ENCODE results near the gene NFKBIE. TPM values are rescaled to one million over a fixed set of nuclear protein-coding genes. Genes with fewer than 3 reads are reported as not detected.

NFKBIE gene
- total RNA-seq, 1 donor, result 4.7 TPM

DNA sequence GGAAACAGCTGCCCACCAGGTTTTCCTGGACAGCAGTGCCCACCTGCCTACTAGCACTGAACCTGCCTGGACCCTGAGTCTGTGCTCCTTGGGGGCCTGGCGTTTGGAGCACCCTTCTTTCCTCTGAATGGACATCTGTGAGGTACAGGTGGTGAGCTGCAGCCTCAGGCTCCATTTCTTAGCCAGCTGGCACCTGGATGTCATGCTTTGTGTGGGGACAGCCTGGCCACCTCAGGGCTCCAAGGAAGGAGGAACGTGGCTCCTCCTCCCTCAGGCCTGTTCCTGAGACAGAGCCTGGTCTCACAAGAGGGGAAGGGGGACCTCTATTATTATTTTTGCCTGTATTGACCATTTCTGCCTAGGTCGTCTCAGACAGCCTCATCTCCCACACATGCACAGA is 13.0 kb upstream of the NFKBIE start:
- no peak for DNase-seq (ENCODE audit: insufficient read length, low spot score, missing footprints)
- Histone ChIP-seq H3K27me3 (ENCODE audit: insufficient read depth, low read length) (peaks cover 24% of the 10 kb centered on the region), H3K9me3 (ENCODE audit: low read depth, low read length) (no peaks in the 10 kb centered on the region), H3K4me1 (ENCODE audit: insufficient read depth, low read length) (no peaks in the 10 kb centered on the region), H3K27ac (ENCODE audit: low read depth, low read length) (no peak overlapping the region), H3K79me2 (ENCODE audit: insufficient read depth, low read length) (no peaks in the 10 kb centered on the region), H3K36me3 (ENCODE audit: insufficient read depth, low read length) (no peaks in the 10 kb centered on the region), H2AFZ (ENCODE audit: low read length) (no peak overlapping the region), H3K4me3 (ENCODE audit: insufficient read depth, low read length) (no peak overlapping the region), H4K20me1 (ENCODE audit: insufficient read depth, low read length) (no peaks in the 10 kb centered on the region), H3K4me2 (ENCODE audit: insufficient read depth, low read length) (no peak overlapping the region)
- TF ChIP-seq, protein P1, sequence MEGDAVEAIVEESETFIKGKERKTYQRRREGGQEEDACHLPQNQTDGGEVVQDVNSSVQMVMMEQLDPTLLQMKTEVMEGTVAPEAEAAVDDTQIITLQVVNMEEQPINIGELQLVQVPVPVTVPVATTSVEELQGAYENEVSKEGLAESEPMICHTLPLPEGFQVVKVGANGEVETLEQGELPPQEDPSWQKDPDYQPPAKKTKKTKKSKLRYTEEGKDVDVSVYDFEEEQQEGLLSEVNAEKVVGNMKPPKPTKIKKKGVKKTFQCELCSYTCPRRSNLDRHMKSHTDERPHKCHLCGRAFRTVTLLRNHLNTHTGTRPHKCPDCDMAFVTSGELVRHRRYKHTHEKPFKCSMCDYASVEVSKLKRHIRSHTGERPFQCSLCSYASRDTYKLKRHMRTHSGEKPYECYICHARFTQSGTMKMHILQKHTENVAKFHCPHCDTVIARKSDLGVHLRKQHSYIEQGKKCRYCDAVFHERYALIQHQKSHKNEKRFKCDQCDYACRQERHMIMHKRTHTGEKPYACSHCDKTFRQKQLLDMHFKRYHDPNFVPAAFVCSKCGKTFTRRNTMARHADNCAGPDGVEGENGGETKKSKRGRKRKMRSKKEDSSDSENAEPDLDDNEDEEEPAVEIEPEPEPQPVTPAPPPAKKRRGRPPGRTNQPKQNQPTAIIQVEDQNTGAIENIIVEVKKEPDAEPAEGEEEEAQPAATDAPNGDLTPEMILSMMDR (IDR thresholded peaks at IDR 0.05; ENCODE audit: extremely low read depth, low read depth, low read length), result no peak

DNA sequence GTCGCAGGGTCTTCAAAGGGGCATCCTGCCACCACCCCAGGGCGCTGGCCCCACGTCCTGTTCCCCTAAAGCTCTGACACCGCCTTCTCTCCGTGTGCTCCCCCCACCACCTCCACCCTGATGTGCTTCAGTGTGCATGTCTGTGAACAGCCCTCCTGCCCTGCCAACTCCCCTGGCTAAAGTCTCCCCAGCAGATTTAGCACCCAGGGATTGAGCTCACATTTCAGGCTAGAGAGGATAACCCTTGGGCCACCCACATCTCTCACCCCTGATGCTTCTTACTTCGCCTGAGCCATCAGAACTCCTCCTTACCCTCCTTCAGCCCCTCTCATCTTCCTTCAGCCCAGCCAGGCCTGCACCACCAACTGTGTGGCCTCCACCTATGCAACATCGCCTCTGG is 12.4 kb upstream of the NFKBIE start:
- peak; percentile 83 for DNase-seq (ENCODE audit: insufficient read length, low spot score, missing footprints)
- Histone ChIP-seq H3K9me3 (ENCODE audit: low read depth, low read length) (no peaks in the 10 kb centered on the region), H4K20me1 (ENCODE audit: insufficient read depth, low read length) (no peaks in the 10 kb centered on the region), H3K4me3 (ENCODE audit: insufficient read depth, low read length) (no peak overlapping the region), H3K4me2 (ENCODE audit: insufficient read depth, low read length) (no peak overlapping the region), H3K4me1 (ENCODE audit: insufficient read depth, low read length) (no peaks in the 10 kb centered on the region), H3K27ac (ENCODE audit: low read depth, low read length) (no peak overlapping the region), H3K36me3 (ENCODE audit: insufficient read depth, low read length) (no peaks in the 10 kb centered on the region), H3K27me3 (ENCODE audit: insufficient read depth, low read length) (peaks cover 25% of the 10 kb centered on the region), H3K79me2 (ENCODE audit: insufficient read depth, low read length) (no peaks in the 10 kb centered on the region), H2AFZ (ENCODE audit: low read length) (no peak overlapping the region)
- TF ChIP-seq, protein P1 (IDR thresholded peaks at IDR 0.05; ENCODE audit: extremely low read depth, low read depth, low read length), result no peak

DNA sequence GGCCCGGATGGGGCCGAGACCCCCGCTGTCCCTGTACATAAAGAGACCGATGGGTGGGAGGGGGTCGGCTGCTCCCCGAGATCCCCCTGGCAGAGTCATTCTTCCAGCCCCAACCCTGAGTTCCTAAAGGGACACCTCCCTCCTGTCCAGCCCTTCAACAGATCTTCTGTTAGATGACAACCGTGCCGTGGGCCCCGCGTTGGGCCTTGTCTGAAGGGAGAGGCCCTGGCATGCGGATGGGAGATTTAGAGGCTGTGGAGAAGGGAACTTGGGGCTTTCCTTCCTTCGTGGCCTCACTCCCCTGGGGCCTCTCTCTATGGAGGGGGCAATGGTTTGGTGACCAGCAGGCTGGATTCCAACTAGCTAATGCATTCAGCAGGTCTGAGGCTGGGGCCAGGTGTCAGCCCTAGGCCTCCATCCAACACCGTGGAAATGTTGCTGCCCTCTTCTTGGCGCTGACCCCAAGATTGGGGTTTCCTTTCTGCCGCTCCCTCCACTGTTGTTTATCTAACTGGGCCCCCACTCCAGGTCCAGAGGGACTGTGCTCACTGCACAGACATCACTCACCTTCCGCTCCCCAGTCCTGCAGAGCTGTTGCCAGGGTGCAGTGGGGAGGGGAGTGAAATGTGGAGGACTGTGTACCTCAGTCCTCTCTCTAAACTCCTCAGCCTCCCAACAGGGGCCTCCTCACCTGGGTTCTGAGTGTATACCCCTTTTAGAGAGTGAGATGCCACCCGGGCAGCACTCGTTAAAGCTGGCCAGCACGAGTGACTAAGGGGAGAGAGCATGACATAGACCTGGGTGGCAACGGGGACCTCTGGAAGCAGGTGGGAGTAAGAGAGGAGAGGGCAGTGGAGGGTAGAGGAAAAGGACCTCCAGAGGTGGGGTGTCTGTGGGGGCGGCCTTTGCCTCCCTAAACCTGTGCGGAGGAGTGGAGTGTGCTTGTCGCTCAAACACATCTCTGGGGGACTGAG is 11.6 kb upstream of the NFKBIE start:
- H2AFZ ChIP-seq (ENCODE audit: low read length), result no peak overlapping the region
- no peaks in the 10 kb centered on the region for H3K36me3 ChIP-seq (ENCODE audit: insufficient read depth, low read length)
- H3K27me3 ChIP-seq (ENCODE audit: insufficient read depth, low read length), result peaks cover 32% of the 10 kb centered on the region
- H4K20me1 ChIP-seq (ENCODE audit: insufficient read depth, low read length), result no peaks in the 10 kb centered on the region
- TF ChIP-seq, protein P1 (IDR thresholded peaks at IDR 0.05; ENCODE audit: extremely low read depth, low read depth, low read length), result no peak
- H3K4me3 ChIP-seq (ENCODE audit: insufficient read depth, low read length), result no peak overlapping the region
- no peaks in the 10 kb centered on the region for H3K9me3 ChIP-seq (ENCODE audit: low read depth, low read length)
- H3K4me1 ChIP-seq (ENCODE audit: insufficient read depth, low read length), result no peaks in the 10 kb centered on the region
- H3K79me2 ChIP-seq (ENCODE audit: insufficient read depth, low read length), result no peaks in the 10 kb centered on the region
- peak; percentile 92 for DNase-seq (ENCODE audit: insufficient read length, low spot score, missing footprints)
- H3K27ac ChIP-seq (ENCODE audit: low read depth, low read length), result no peak overlapping the region
- H3K4me2 ChIP-seq (ENCODE audit: insufficient read depth, low read length), result no peak overlapping the region

All from osteoblast (primary cell).